Peyer's patch (tissue), 4 donors: ENCODE measurements around the gene HGFAC. TPM values are rescaled to one million over a fixed set of nuclear protein-coding genes. Genes with fewer than 3 reads are reported as not detected.

ENCODE experiments used
- DNase-seq, 3 donors: peaks; one replicate each; pipeline ENCODE4 v3.0.0-alpha.2; 2017 to 2019
- H3K27ac ChIP-seq, 4 donors: fragments of 200-600 bp; sonication (generic); one replicate each; pipeline ENCODE4 v1.5.1; 2016 to 2019
- H3K27me3 ChIP-seq, 2 donors: fragments of 200-600 bp; sonication (generic); one replicate each; pipeline ENCODE4 v1.5.1; 2019
- H3K36me3 ChIP-seq, 3 donors: fragments of 200-600 bp; sonication (generic); one replicate each; pipeline ENCODE4 v1.5.1; 2016 to 2019
- H3K4me1 ChIP-seq, 4 donors: fragments of 200-600 bp; sonication (generic); one replicate each; pipeline ENCODE4 v1.5.1; 2016 to 2019
- H3K4me3 ChIP-seq, 4 donors: fragments of 200-600 bp; sonication (generic); 1 replicate in 3 of 4; 2 replicates in 1 of 4; pipeline ENCODE4 v1.5.1; 2016 to 2019; ENCODE audit warnings: mild to moderate bottlenecking in 1 of 4
- H3K9me3 ChIP-seq, 4 donors: fragments of 200-600 bp; sonication (generic); one replicate each; pipeline ENCODE4 v1.5.1; 2016 to 2019; ENCODE audit warnings: mild to moderate bottlenecking in 1 of 4
- CTCF ChIP-seq, 6 experiments: fragments of 450-650 bp in 4 of 6; fragments of 200-600 bp in 2 of 6; sonication (generic) in 1 of 6; IDR thresholded peaks; one replicate each; pipeline ENCODE4 v1.5.1; 2017 to 2019; ENCODE audit warnings: antibody characterized with exemption in 6 of 6, mild to moderate bottlenecking in 3 of 6, moderate library complexity in 1 of 6
- POLR2A ChIP-seq, 2 donors: fragments of 450-650 bp; IDR thresholded peaks; one replicate each; pipeline ENCODE4 v1.5.1; 2017; ENCODE audit warnings: antibody characterized with exemption in 2 of 2, mild to moderate bottlenecking in 2 of 2, moderate library complexity in 2 of 2
- total RNA-seq, 4 donors: library from RNA; depleted of rRNA; stranded (reverse); fragments of >200 nt; gene quantifications; one replicate each; pipeline ENCODE4 v1.1.0, GENCODE V29; 2016

The HGFAC gene
- total RNA-seq, 4 donors from 2014 or later, result not detected

GRCh38 chr4:3412257-3413020 is 29.3 kb upstream of the HGFAC start:
- no peaks in the 10 kb centered on the region for H3K4me1 ChIP-seq
- DNase-seq, result peak in 2 of 3 donors; percentile 34 to 39

GRCh38 chr4:3413217-3413671 is 28.5 kb upstream of the HGFAC start:
- Histone ChIP-seq H3K27ac (no peak overlapping the region), H3K9me3 (no peaks in the 10 kb centered on the region), H3K4me3 (no peak overlapping the region), H3K27me3 (no peaks in the 10 kb centered on the region), H3K4me1 (no peaks in the 10 kb centered on the region), H3K36me3 (peaks cover 0 to 29% (median 0%) of the 10 kb centered on the region in 3 donors)
- peak in 2 of 3 donors; percentile 27 to 35 for DNase-seq
- TF ChIP-seq POLR2A (IDR thresholded peaks at IDR 0.05) (no peak), CTCF (IDR thresholded peaks at IDR 0.05) (no peak)

More at GRCh38 chr4:3412257-3413020, 29.3 kb upstream of the HGFAC start:
- no peak overlapping the region for H3K27ac ChIP-seq
- no peaks in the 10 kb centered on the region for H3K9me3 ChIP-seq
- peaks cover 0 to 21% (median 0%) of the 10 kb centered on the region in 3 donors for H3K36me3 ChIP-seq
- no peak for TF ChIP-seq POLR2A (IDR thresholded peaks at IDR 0.05)
- TF ChIP-seq CTCF (IDR thresholded peaks at IDR 0.05), result no peak
- no peak overlapping the region for H3K4me3 ChIP-seq
- H3K27me3 ChIP-seq, result no peaks in the 10 kb centered on the region

GRCh38 chr4:3413675-3414420 is 27.9 kb upstream of the HGFAC start:
- no peaks in the 10 kb centered on the region for H3K27me3 ChIP-seq
- no peaks in the 10 kb centered on the region for H3K4me1 ChIP-seq
- peak in 1 of 3 donors; percentile 45 for DNase-seq
- peaks cover 0 to 32% (median 0%) of the 10 kb centered on the region in 3 donors for H3K36me3 ChIP-seq
- H3K9me3 ChIP-seq, result no peaks in the 10 kb centered on the region
- H3K27ac ChIP-seq, result no peak overlapping the region
- H3K4me3 ChIP-seq, result no peak overlapping the region
- TF ChIP-seq POLR2A (IDR thresholded peaks at IDR 0.05) (no peak), CTCF (IDR thresholded peaks at IDR 0.05) (no peak)

- H3K36me3 ChIP-seq, result peaks cover 0 to 32% (median 0%) of the 10 kb centered on the region in 3 donors
- no peaks in the 10 kb centered on the region for H3K27me3 ChIP-seq
- no peaks in the 10 kb centered on the region for H3K4me1 ChIP-seq
- H3K27ac ChIP-seq, result no peak overlapping the region
- peak in 1 of 3 donors; percentile 30 for DNase-seq
- H3K9me3 ChIP-seq, result no peaks in the 10 kb centered on the region
- TF ChIP-seq POLR2A (IDR thresholded peaks at IDR 0.05), result no peak
- TF ChIP-seq CTCF (IDR thresholded peaks at IDR 0.05), result no peak
- H3K4me3 ChIP-seq, result no peak overlapping the region
These were observed 27.1 kb upstream of the HGFAC start for GRCh38 chr4:3414421-3415279.

GRCh38 chr4:3415471-3416141 is 26.2 kb upstream of the HGFAC start:
- no peak overlapping the region for H3K4me3 ChIP-seq
- H3K9me3 ChIP-seq, result no peaks in the 10 kb centered on the region
- no peak overlapping the region for H3K27ac ChIP-seq
- H3K36me3 ChIP-seq, result peaks cover 0 to 32% (median 0%) of the 10 kb centered on the region in 3 donors
- TF ChIP-seq POLR2A (IDR thresholded peaks at IDR 0.05) (no peak), CTCF (IDR thresholded peaks at IDR 0.05) (no peak)
- no peaks in the 10 kb centered on the region for H3K4me1 ChIP-seq
- H3K27me3 ChIP-seq, result no peaks in the 10 kb centered on the region
- DNase-seq, result peak in 1 of 3 donors; percentile 26
